A673 (cell line): ENCODE measurements around the gene ASB11. TPM values are rescaled to one million over a fixed set of nuclear protein-coding genes. Genes with fewer than 3 reads are reported as not detected.

Experiments used
- BruUV-seq: library from RNA; stranded (reverse); fragments of 400-500 nt; replicated peaks from 2 replicates; lab custom pipeline; 2021; lab: Mats Ljungman, UMichigan
- CTCF ChIA-PET: fragments of 300-600 bp; sonication (Branson Sonifier 250); formaldehyde crosslinking; loops from one replicate; lab custom pipeline; 2022; ENCODE audit warnings: antibody characterized with exemption; lab: Charles Lee
- POLR2A ChIA-PET: fragments of 300-600 bp; sonication (Branson Sonifier 250); formaldehyde crosslinking; loops from one replicate; lab custom pipeline; 2022; ENCODE audit warnings: antibody characterized with exemption; ENCODE audit not compliant: low non-redundant PET; lab: Charles Lee
- DNase-seq: peaks from one replicate; pipeline ENCODE4 v3.0.0-alpha.2; 2015; ENCODE audit warnings: low spot score
- H3K27ac ChIP-seq: fragments of 200-600 bp; sonication (generic); 2 replicates; pipeline ENCODE4 v1.5.1; 2016; ENCODE audit warnings: mixed run types, low read depth, mild to moderate bottlenecking, mixed read lengths, antibody characterized with exemption, low read length; ENCODE audit not compliant: poor library complexity, severe bottlenecking
- H3K27me3 ChIP-seq: fragments of 200-600 bp; sonication (generic); replicated peaks from 2 replicates; pipeline ENCODE4 v1.6.1; 2017; ENCODE audit warnings: mixed run types, low read depth, mild to moderate bottlenecking, mixed read lengths, antibody characterized with exemption, low read length; ENCODE audit not compliant: insufficient read depth, poor library complexity
- H3K36me3 ChIP-seq: fragments of 200-600 bp; sonication (generic); 2 replicates; pipeline ENCODE4 v1.6.1; 2016; ENCODE audit warnings: mixed run types, mild to moderate bottlenecking, mixed read lengths, antibody characterized with exemption, low read length; ENCODE audit not compliant: insufficient read depth, poor library complexity, severe bottlenecking
- H3K4me1 ChIP-seq: fragments of 200-600 bp; sonication (generic); 2 replicates; pipeline ENCODE4 v1.6.1; 2017; ENCODE audit warnings: mixed run types, mild to moderate bottlenecking, mixed read lengths, antibody characterized with exemption, low read length; ENCODE audit not compliant: insufficient read depth, poor library complexity, severe bottlenecking
- H3K4me3 ChIP-seq: fragments of 200-600 bp; sonication (generic); 2 replicates; pipeline ENCODE4 v1.5.1; 2016; ENCODE audit warnings: low read depth, mixed run types, mild to moderate bottlenecking, mixed read lengths, low read length; ENCODE audit not compliant: poor library complexity, severe bottlenecking
- H3K9me3 ChIP-seq: fragments of 200-600 bp; sonication (generic); 2 replicates; pipeline ENCODE4 v1.6.1; 2016; ENCODE audit warnings: mixed run types, low read depth, mild to moderate bottlenecking, mixed read lengths, antibody characterized with exemption, low read length; ENCODE audit not compliant: poor library complexity, severe bottlenecking
- EZH2 ChIP-seq: fragments of 200-600 bp; sonication (generic); IDR thresholded peaks from 2 replicates; pipeline ENCODE4 v1.6.1; 2017; ENCODE audit warnings: borderline replicate concordance, low read depth, mild to moderate bottlenecking, mixed read lengths, antibody characterized with exemption, low read length; ENCODE audit not compliant: poor library complexity, severe bottlenecking
- intact Hi-C: fragments of 100-400 bp; cut with micrococcal nuclease; formaldehyde crosslinking; loops from one replicate; pipeline ENCODE4 v1.10.0; 2022; ENCODE audit not compliant: unreplicated experiment
- total RNA-seq: library from RNA; stranded (reverse); gene quantifications from 2 replicates; pipeline ENCODE4 v1.2.3, GENCODE V29; 2021
- TF ChIP-seq, protein P1 (sequence below): fragments of 300-800, 200-600 bp; sonication (generic); conservative IDR thresholded peaks from 2 replicates; pipeline ENCODE4 v1.5.1; 2017; ENCODE audit warnings: low read depth, mild to moderate bottlenecking, antibody characterized with exemption, low read length, moderate library complexity, mixed read lengths

Gene ASB11
- total RNA-seq, 1 experiment from 2014 or later, result 0.62 TPM

DNA sequence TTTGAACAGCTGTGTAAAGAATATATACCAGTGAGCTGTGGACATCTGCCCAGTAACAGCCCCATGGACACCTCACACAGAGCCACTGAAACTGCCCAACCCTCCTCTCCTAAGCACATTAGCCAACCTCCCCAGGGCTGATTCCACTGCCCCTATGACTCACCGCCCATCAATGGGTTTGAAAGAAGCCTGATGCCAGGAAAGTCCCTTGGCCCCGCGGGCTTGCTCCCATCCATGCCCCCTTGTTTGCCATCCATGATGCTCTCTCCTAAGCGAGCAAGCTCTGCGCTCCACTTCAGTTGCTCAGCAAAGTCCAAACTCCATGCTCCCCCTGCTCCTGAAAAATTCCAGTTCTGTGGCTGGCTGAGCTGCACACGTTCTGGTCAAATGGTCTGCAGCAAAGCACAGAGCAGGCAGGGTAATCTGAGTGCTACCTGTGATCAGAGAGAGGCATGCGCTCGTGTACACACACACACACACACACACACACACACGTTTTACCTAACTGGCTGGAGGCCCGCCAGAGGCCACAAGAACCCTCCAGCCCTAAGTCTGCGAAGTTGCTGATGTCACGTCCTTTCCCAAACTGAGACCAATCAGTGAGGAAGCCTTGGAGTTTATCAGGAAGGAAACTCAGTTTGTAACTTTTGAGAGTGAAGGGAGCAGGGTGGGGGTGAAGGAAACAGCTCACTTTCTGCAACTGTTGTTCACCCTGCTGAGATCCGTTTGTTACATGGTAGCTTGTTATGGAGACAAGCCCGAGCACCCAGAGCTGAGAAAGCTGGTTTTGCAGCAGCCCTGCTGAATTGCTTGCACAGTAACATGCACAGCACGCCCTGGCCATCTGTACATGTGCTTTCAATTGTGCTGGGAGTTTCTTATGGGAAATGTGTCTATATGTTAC is 45.6 kb downstream of the ASB11 start, which contains the start of gene ASB9:
Gene ASB9, minus strand, starts transcription at position 466 of the 904 bp plus-strand sequence. Its CDS starts 209 bp downstream, at position 257.
- intact Hi-C loops, result no loop called here
- no peak within 1 kb of the TSS for H3K27ac ChIP-seq
- no peak for DNase-seq
- no TSS peak for BruUV-seq
- no peak within 1 kb of the TSS for H3K4me3 ChIP-seq
- H3K27me3 ChIP-seq, result no peaks in the 10 kb centered on the region
- no peaks in the 10 kb centered on the region for H3K36me3 ChIP-seq
- TF ChIP-seq, protein P1, sequence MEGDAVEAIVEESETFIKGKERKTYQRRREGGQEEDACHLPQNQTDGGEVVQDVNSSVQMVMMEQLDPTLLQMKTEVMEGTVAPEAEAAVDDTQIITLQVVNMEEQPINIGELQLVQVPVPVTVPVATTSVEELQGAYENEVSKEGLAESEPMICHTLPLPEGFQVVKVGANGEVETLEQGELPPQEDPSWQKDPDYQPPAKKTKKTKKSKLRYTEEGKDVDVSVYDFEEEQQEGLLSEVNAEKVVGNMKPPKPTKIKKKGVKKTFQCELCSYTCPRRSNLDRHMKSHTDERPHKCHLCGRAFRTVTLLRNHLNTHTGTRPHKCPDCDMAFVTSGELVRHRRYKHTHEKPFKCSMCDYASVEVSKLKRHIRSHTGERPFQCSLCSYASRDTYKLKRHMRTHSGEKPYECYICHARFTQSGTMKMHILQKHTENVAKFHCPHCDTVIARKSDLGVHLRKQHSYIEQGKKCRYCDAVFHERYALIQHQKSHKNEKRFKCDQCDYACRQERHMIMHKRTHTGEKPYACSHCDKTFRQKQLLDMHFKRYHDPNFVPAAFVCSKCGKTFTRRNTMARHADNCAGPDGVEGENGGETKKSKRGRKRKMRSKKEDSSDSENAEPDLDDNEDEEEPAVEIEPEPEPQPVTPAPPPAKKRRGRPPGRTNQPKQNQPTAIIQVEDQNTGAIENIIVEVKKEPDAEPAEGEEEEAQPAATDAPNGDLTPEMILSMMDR, result no peak
- TF ChIP-seq EZH2, result no peak
- CTCF ChIA-PET, result no interaction called here
- H3K9me3 ChIP-seq, result no peaks in the 10 kb centered on the region
- POLR2A ChIA-PET, result no interaction called here
- H3K4me1 ChIP-seq, result no peaks in the 10 kb centered on the region

DNA sequence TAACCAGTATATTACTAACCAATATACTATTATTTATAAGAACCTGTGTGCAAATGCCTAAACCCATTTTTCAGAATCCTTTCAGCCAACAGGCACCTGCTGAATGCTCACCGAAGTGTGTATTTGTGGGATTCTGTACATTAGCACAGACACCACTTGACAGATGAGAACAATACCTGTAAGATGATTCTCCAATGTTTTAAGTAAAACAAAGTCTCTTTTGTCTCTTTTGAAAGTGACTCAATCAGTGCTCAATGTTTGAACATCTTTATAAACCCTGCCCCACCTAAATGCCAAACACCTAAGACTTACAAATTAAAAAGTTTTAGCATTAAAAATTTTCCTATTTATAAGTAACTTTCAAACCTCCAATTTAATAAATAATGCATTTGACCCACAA is 46.3 kb downstream of the ASB11 start:
- Histone ChIP-seq H3K4me1 (no peaks in the 10 kb centered on the region), H3K27me3 (no peaks in the 10 kb centered on the region), H3K9me3 (no peaks in the 10 kb centered on the region), H3K4me3 (no peak overlapping the region), H3K36me3 (no peaks in the 10 kb centered on the region), H3K27ac (no peak overlapping the region)
- intact Hi-C loops, result no loop called here
- POLR2A ChIA-PET, result no interaction called here
- TF ChIP-seq, protein P1, result no peak
- TF ChIP-seq EZH2, result no peak
- CTCF ChIA-PET, result no interaction called here
- BruUV-seq, result no TSS peak
- DNase-seq, result no peak

DNA sequence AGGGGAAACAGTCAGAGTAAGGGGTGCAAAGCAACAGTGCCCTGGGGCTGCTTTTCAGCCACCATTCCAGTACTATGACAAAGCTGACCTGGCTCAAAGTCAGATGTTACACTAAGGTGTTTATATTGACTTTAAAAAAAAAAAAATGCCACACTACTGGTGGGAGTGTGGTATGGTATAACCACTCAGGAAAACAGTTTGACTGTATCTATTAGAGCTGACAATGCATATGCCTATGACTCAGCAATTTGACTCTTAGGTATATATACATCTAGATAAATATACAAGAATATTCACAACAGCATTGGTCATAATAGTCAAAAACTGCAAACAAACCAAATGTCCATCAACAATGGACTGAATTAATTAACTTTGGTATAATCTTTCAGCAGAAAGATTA is 60.6 kb downstream of the ASB11 start:
- DNase-seq, result no peak
- Histone ChIP-seq H3K9me3 (no peaks in the 10 kb centered on the region), H3K4me1 (no peaks in the 10 kb centered on the region), H3K4me3 (no peak overlapping the region), H3K27me3 (peaks cover 4% of the 10 kb centered on the region), H3K27ac (no peak overlapping the region), H3K36me3 (no peaks in the 10 kb centered on the region)
- ChIA-PET CTCF (no interaction called here), POLR2A (no interaction called here)
- no peak for TF ChIP-seq EZH2
- TF ChIP-seq, protein P1, result no peak
- BruUV-seq, result no TSS peak
- intact Hi-C loops, result no loop called here
